Stimulated activated CD8-positive, alpha-beta memory T cell treated with anti-CD3 and anti-CD28 coated beads, Interleukin-4, amount 100 ng/mL, for 4 hours (primary cell): Measurements from ENCODE around the gene SLIT2.

Source experiments
- DNase-seq, 2 donors: peaks; one replicate each; pipeline ENCODE4 v3.0.0-alpha.2; 2020; ENCODE audit warnings: low read depth in 2 of 2, low spot score in 1 of 2

Gene SLIT2, protein sequence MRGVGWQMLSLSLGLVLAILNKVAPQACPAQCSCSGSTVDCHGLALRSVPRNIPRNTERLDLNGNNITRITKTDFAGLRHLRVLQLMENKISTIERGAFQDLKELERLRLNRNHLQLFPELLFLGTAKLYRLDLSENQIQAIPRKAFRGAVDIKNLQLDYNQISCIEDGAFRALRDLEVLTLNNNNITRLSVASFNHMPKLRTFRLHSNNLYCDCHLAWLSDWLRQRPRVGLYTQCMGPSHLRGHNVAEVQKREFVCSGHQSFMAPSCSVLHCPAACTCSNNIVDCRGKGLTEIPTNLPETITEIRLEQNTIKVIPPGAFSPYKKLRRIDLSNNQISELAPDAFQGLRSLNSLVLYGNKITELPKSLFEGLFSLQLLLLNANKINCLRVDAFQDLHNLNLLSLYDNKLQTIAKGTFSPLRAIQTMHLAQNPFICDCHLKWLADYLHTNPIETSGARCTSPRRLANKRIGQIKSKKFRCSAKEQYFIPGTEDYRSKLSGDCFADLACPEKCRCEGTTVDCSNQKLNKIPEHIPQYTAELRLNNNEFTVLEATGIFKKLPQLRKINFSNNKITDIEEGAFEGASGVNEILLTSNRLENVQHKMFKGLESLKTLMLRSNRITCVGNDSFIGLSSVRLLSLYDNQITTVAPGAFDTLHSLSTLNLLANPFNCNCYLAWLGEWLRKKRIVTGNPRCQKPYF (N-terminal part only)

GRCh38 chr4:20251796-20252655, at the start of gene SLIT2:
Gene SLIT2, plus strand, starts transcription at chr4:20251905. Its CDS starts 1,911 bp downstream, at chr4:20253816.
- no peak for DNase-seq

DNA sequence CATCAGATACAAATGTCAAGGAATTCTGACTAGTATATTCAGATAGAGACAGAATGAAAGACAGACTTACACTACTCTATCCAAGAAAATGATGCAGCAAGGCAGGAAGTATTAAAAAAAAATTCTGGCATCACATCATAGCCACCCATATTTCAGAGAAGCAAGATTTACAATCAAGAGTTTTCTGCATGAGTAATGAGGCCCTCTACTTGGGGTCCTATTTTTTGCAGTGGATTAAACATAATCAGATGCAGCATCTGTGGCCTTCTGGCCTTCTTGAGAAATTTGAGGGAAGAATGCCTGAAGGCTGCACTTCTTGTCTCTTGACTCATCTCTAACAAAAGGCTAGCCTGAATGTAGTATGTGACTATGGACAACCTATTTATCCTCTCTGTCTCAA, 48.2 kb upstream of the SLIT2 start:
- no peak for DNase-seq

DNA sequence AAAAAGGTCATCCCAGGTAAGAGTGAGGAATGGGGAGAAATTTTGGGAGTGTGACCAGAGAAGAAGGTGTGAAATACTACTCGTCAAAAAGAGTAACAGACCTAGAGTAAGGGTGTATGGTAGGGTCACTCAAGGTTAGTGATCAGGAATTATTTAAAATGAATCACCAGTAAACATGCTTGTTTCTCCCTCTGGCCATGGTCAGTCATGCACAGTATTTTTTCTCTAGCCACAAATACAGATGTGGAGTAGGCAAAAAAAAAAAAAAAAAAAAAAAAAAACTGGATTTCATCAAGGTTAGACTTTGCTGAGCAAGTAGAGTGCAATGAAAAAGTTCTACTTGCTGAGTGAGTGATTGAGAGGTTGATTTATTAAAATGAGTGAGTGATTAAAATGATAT, 34.2 kb upstream of the SLIT2 start:
- no peak for DNase-seq

DNA sequence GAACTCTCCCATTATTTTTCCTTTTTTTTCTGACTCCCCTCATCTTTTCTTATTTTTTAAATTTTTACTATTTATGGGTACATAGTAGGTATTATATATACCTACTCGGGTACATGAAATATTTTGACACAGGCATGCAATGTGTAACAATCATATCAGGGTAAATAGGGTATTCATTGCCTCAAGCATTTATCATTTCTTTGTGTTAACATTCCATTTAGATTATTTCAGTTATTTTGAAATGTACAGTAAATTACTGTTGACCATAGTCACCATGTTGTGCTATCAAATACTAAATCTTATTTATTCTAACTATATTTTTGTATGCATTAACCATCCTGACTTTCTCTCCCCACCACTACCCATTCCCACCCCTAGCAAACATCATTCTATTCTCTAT, 33.8 kb upstream of the SLIT2 start:
- no peak for DNase-seq

- DNase-seq, result no peak
These were observed 32.2 kb upstream of the SLIT2 start for GRCh38 chr4:20219521-20219920.

DNA sequence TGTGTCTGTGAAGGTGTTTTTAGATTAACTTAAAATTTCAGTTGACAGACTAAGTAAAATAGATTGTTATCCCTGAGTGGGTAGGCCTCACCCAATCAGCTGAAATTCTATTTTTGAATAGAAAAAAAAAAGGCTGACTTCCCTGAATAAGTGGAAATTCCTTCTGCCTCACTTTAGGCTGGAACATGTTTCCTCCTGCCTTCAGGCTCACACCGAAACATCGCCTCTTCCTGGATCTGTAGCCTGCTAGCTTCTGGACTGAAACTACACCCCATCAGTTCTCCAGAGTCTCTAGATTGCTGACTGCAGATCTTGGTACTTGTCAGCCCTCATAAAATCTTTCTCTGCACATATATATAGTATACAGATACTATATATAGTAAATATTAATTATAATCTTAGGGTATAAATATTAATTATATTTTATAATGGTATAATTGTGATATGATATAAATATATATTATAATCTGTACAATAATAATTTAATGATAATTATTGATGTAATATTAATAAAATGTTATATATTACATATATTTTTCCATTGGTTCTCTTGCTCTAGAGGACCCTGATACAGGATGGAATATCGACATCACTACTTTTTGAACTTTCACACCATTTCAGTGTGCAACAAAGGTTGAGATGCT, 13.7 kb upstream of the SLIT2 start:
- no peak for DNase-seq

- DNase-seq, result no peak
These were observed 3.5 kb upstream of the SLIT2 start for GRCh38 chr4:20248155-20248558.

DNA sequence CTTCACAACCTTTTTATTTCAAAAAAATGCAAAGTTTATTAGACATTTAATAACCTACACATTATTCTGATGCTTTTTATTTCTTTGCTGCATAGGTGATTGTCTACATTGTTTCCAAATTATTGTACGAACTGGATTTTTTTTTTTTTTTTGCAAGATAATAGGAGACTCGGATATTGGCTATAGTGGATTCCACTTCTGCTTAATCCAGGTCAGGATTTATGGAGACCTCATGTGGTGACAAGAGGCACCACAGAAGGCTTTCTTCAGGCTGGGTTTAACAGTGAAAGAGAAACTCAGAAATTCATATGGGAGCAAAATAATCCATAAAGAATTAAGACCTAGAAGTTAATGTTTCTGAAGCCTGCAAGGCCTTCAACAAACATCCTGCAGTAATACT, 2.4 kb upstream of the SLIT2 start:
- DNase-seq, result no peak

- DNase-seq, result no peak
These were observed 492 bp upstream of the SLIT2 start for GRCh38 chr4:20251031-20251795.

GRCh38 chr4:20252656-20253282, 1.1 kb downstream of the SLIT2 start:
- DNase-seq, result no peak

DNA sequence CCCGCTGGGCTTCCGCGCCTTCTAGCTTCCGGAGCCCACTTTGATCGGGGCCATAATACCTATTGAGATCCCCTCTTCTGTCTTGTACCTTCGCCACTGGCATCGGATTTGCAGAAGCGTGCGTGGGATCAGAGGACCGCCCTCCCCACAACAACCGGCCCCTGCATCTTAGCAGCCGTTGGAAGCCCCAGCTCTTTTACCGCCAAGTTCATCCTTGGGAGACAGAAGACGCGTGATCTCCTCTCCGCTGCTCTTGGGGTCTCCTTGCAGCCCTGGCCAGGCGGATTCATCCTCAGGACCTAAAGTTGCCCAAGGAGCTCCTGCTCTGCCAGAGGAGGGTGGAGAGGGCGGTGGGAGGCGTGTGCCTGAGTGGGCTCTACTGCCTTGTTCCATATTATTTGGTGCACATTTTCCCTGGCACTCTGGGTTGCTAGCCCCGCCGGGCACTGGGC, 1.6 kb downstream of the SLIT2 start:
- no peak for DNase-seq

GRCh38 chr4:20253735-20254409, 2.2 kb downstream of the SLIT2 start:
- DNase-seq, result no peak

DNA sequence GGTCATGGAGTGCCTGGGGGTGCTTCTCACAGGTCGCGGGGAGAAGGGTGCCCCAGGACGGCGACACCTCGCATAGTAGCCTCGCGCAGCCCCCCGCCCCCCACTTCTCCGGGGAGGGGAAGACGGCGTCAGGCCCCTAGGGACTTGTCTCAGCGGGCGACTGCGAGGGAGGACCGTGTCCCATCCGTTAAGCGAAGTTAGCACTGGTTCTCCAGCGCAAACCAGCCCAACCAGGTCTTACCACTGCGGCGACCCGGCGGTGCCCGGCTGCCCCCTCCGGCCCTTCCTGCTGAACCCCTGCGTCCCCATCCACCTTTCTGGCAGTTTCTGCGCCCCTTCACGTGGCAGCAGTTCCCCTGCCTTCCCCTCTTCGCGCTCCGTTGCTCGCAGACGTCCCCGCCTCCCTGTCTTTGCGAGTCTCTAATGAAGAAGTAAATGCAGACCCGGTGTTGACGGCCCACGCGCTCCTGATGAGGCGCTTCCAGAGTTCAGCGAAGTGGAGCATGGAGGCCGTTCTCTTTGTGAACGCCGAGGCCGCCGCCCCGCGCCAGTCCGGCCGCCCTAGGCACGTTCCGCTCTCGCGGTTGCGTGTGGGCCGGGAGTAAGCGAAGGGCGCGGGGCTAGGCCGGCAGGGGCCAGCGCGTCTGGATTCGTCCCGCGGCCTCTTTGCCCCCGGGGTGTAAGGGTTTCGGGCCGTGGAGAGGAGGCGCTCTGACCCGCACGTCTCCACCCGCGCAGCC, 3.0 kb downstream of the SLIT2 start:
- DNase-seq, result no peak

GRCh38 chr4:20255251-20255586, 3.5 kb downstream of the SLIT2 start:
- DNase-seq, result no peak

GRCh38 chr4:20255823-20256222, 4.1 kb downstream of the SLIT2 start:
- DNase-seq, result no peak

DNA sequence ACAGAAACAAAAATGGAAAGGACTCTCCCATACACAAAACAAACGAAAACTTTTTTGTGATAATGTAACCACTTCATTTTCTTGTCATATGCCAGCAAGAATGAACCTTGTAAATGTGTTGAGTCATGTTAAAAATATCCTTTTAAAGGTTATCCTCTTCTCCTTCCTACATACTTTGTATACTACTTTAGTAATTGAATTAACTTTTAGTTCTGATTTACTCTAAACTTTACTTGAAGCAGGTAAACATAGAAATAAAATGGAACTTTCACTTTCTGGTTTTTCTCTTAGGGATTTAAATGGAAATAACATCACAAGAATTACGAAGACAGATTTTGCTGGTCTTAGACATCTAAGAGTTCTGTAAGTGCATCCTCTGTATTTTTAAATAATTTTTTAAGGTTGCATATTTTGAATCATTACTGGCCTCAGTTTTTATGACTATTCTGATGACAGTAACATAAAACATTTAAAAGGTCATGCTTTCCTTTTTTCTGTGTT, 4.7 kb downstream of the SLIT2 start:
- DNase-seq, result no peak

- no peak for DNase-seq
These were observed 8.0 kb downstream of the SLIT2 start for GRCh38 chr4:20259707-20260106.

DNA sequence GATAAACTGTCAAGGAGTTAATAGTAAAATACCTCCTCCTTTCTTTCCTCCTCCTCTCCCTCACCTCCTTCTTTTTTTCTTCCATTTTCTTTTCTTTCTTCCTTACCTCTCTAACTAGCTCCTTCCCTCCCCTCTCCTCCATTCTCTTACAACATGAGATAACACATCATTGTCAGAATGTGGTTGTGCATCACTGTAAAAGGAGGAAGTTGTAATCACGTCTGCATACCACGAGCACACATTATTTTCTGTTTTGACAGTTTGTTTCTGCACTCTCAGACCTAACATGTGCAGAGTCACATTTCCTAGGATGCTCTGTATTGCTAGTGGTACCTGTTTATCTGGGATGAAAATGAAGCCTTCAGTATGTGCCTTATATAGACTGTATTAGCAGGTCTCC, 9.1 kb downstream of the SLIT2 start:
- DNase-seq, result no peak

- DNase-seq, result no peak
These were observed 10.5 kb downstream of the SLIT2 start for GRCh38 chr4:20262221-20262620.
